DND-41 (cell line): ENCODE results near the gene GRIN2A.

ENCODE experiments used
- ATAC-seq: fragments of 200-7000 bp; cut with Tn5 transposase; 3 replicates; pipeline ENCODE4 v1.9.1; 2021; ENCODE audit warnings: low read depth; ENCODE audit not compliant: insufficient read depth
- DNase-seq: peaks from one replicate; pipeline ENCODE4 v3.0.0-alpha.2; 2020
- H2AFZ ChIP-seq: 2 replicates; pipeline ENCODE4 v1.6.0; 2012; ENCODE audit warnings: low read depth, low read length
- H3K27ac ChIP-seq: 2 replicates; pipeline ENCODE4 v1.5.1; 2012; ENCODE audit warnings: low read length, inconsistent platforms
- H3K27me3 ChIP-seq: fragments of 200-600 bp; sonication (generic); 2 replicates; pipeline ENCODE4 v1.6.0; 2012; ENCODE audit warnings: low read length, mild to moderate bottlenecking, inconsistent platforms; ENCODE audit not compliant: insufficient read depth, poor library complexity
- H3K36me3 ChIP-seq: 2 replicates; pipeline ENCODE4 v1.5.1; 2012; ENCODE audit warnings: low read length, inconsistent platforms; ENCODE audit not compliant: insufficient read depth
- H3K4me1 ChIP-seq: 2 replicates; pipeline ENCODE4 v1.5.1; 2012; ENCODE audit warnings: mild to moderate bottlenecking, low read length; ENCODE audit not compliant: insufficient read depth
- H3K4me2 ChIP-seq: 2 replicates; pipeline ENCODE4 v1.6.0; 2012; ENCODE audit warnings: mild to moderate bottlenecking, moderate library complexity, low read length, inconsistent platforms; ENCODE audit not compliant: insufficient read depth
- H3K4me3 ChIP-seq, 2 experiments: fragments of 200-600 bp in 1 of 2; shearing (Covaris generic) in 1 of 2; 2 replicates each; pipeline ENCODE4 v1.5.1; 2012 to 2016; ENCODE audit warnings: inconsistent platforms in 2 of 2, low read length in 2 of 2, mild to moderate bottlenecking in 2 of 2, low read depth in 1 of 2, moderate library complexity in 1 of 2
- H3K79me2 ChIP-seq: 2 replicates; pipeline ENCODE4 v1.6.0; 2012; ENCODE audit warnings: low read length, inconsistent platforms; ENCODE audit not compliant: insufficient read depth
- H3K9ac ChIP-seq: 2 replicates; pipeline ENCODE4 v1.6.0; 2012; ENCODE audit warnings: low read depth, mild to moderate bottlenecking, inconsistent platforms, low read length, moderate library complexity
- H3K9me3 ChIP-seq: 2 replicates; pipeline ENCODE4 v1.5.1; 2012; ENCODE audit warnings: low read length, moderate library complexity, mild to moderate bottlenecking, inconsistent platforms; ENCODE audit not compliant: insufficient read depth, severe bottlenecking
- H4K20me1 ChIP-seq: 2 replicates; pipeline ENCODE4 v1.6.0; 2012; ENCODE audit warnings: low read length; ENCODE audit not compliant: insufficient read depth
- CTCF ChIP-seq: IDR thresholded peaks from 2 replicates; pipeline ENCODE4 v1.5.1; 2012; ENCODE audit warnings: borderline replicate concordance, low read length, moderate library complexity, mild to moderate bottlenecking; ENCODE audit not compliant: poor library complexity, severe bottlenecking; ENCODE audit errors: extremely low read depth
- EZH2 ChIP-seq: IDR thresholded peaks from 3 replicates; pipeline ENCODE4 v1.6.1; 2012; ENCODE audit warnings: borderline replicate concordance, low read depth, mild to moderate bottlenecking, moderate library complexity, low read length, inconsistent platforms; ENCODE audit not compliant: severe bottlenecking

GRIN2A gene

GRCh38 chr16:10210944-10211343 is 28.7 kb upstream of the GRIN2A start:
- no peak overlapping the region for H3K4me2 ChIP-seq
- no peak overlapping the region for H2AFZ ChIP-seq
- no peak for ATAC-seq
- H3K79me2 ChIP-seq, result no peaks in the 10 kb centered on the region
- H3K4me3 ChIP-seq, result no peak overlapping the region
- no peaks in the 10 kb centered on the region for H3K9me3 ChIP-seq
- no peak overlapping the region for H3K9ac ChIP-seq
- H3K27me3 ChIP-seq, result no peaks in the 10 kb centered on the region
- H3K4me1 ChIP-seq, result no peaks in the 10 kb centered on the region
- no peaks in the 10 kb centered on the region for H3K36me3 ChIP-seq
- no peak overlapping the region for H3K27ac ChIP-seq
- no peak for TF ChIP-seq EZH2
- TF ChIP-seq CTCF, result no peak
- no peaks in the 10 kb centered on the region for H4K20me1 ChIP-seq
- no peak for DNase-seq

- H3K4me1 ChIP-seq, result no peaks in the 10 kb centered on the region
- ATAC-seq, result no peak
- no peaks in the 10 kb centered on the region for H3K79me2 ChIP-seq
- no peak overlapping the region for H3K4me3 ChIP-seq
- no peak for TF ChIP-seq EZH2
- TF ChIP-seq CTCF, result no peak
- H3K27me3 ChIP-seq, result no peaks in the 10 kb centered on the region
- H3K9me3 ChIP-seq, result peaks cover 4% of the 10 kb centered on the region
- no peak for DNase-seq
- no peak overlapping the region for H3K27ac ChIP-seq
- no peak overlapping the region for H3K9ac ChIP-seq
- no peaks in the 10 kb centered on the region for H4K20me1 ChIP-seq
- H3K4me2 ChIP-seq, result no peak overlapping the region
- H2AFZ ChIP-seq, result no peak overlapping the region
- no peaks in the 10 kb centered on the region for H3K36me3 ChIP-seq
These were observed 24.6 kb upstream of the GRIN2A start for GRCh38 chr16:10206865-10207264.

DNA sequence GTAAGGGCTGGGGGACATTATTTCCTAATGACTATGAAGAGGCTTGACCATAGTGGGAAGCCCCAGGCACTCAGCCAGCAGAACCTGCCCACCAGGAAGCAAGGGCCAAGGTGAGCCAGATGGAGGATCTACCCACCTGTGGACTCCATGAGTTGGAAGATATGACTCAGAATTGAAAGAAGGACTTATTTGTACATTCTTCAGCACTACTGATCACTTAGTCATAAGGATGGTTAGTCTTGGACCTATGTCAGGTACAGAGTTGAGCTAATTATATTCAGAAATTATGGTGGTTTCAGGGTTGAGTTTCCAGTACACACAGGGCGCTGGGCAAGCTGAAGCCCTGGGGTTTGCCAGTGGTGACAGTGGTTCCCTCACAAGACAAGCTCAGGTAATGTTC is 24.0 kb upstream of the GRIN2A start:
- Histone ChIP-seq H3K27ac (no peak overlapping the region), H3K4me2 (no peak overlapping the region), H4K20me1 (no peaks in the 10 kb centered on the region), H3K9me3 (peaks cover 4% of the 10 kb centered on the region), H3K4me3 (no peak overlapping the region), H3K27me3 (no peaks in the 10 kb centered on the region), H3K9ac (no peak overlapping the region), H3K79me2 (no peaks in the 10 kb centered on the region), H2AFZ (no peak overlapping the region), H3K4me1 (no peaks in the 10 kb centered on the region), H3K36me3 (no peaks in the 10 kb centered on the region)
- no peak for DNase-seq
- ATAC-seq, result no peak
- TF ChIP-seq EZH2, result no peak
- no peak for TF ChIP-seq CTCF

GRCh38 chr16:10205688-10206087 is 23.5 kb upstream of the GRIN2A start:
- H3K27me3 ChIP-seq, result no peaks in the 10 kb centered on the region
- H3K4me3 ChIP-seq, result no peak overlapping the region
- no peak overlapping the region for H3K27ac ChIP-seq
- no peaks in the 10 kb centered on the region for H3K36me3 ChIP-seq
- TF ChIP-seq EZH2 (no peak), CTCF (no peak)
- H2AFZ ChIP-seq, result no peak overlapping the region
- H4K20me1 ChIP-seq, result no peaks in the 10 kb centered on the region
- ATAC-seq (no peak), DNase-seq (no peak)
- H3K9ac ChIP-seq, result no peak overlapping the region
- no peaks in the 10 kb centered on the region for H3K4me1 ChIP-seq
- H3K9me3 ChIP-seq, result peaks cover 4% of the 10 kb centered on the region
- no peak overlapping the region for H3K4me2 ChIP-seq
- H3K79me2 ChIP-seq, result no peaks in the 10 kb centered on the region
